Measurements from ENCODE around the gene IGHMBP2.

The IGHMBP2 gene

GRCh38 chr11:68890490-68891231 is 13.0 kb upstream of the IGHMBP2 start:
- DNase-seq = no peak

GRCh38 chr11:68891351-68891948 is 12.2 kb upstream of the IGHMBP2 start:
- DNase-seq = no peak

DNA sequence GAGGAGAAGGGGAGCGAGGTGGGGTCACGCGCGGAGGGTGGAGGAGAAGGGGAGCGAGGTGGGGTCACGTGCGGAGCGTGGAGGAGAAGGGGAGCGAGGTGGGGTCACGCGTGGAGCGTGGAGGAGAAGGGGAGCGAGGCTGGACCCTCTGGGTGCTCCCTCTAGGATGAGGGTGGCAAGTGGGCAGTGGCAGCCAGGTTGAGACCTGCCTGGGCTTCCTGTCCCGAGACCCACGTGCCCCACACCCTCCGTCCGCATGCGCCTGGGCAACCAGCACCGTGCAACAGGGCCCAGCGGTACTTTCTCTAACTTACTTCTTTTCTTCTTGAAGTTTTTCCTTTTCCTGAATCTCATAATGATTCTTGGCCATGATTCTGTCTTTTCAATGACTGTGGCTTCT is 11.1 kb upstream of the IGHMBP2 start:
- DNase-seq = no peak

DNA sequence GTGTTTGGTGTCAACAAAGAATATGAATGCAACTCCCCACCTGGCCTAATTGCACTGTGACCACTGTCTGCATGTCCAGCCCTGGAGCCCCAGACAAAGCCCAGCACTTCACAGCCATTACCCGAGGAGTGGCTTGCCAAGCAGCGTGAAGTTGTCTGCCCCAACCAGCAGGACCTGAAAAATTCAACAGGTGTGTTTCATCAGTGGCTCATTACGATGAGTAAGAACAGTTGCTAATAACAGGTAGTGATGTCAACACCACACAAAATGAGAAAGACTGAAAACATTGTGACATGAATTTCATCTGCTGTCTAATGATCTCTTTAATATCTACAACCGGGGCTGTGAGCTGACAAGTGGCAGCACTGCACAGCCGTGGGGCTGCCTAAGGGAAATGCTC is 10.4 kb upstream of the IGHMBP2 start:
- DNase-seq = no peak

DNA sequence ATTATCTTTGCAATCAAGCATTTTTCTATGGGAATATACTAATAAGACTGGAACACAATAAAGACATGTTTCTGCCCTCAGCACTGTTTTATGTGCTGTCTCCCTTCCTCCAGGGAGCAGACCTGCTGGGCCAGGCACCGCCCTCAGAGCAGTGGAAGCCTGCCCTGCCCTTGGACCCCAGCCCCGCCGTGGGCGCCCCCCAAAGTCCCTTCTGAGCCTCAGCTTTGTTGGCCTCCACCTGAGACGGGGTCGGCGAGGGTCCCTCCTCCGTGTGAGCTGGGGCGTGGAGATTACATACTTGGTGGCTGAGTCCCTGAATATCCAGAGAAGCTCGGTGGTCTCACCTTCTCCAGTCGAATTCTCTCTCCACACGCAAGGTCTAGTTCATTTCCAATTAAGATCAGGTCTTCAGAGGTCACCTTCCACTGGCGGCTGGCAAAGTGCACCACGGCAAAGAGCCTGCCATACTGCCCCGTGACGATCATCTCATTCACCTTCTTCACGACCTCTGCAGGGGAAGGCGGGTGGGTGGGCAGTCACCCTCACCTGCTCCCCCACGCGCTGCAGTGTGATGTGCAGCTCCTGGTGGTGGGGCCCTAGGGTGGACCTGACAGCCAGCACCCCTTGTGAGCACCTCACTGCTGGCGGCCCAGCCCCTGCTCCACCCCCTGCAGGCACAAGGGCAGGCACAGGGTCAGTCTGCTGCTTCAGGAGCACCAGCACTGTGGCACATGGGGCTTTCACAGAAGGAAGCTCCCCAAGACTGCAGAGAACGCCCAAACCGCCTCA is 7.3 kb upstream of the IGHMBP2 start:
- no peak for DNase-seq

DNA sequence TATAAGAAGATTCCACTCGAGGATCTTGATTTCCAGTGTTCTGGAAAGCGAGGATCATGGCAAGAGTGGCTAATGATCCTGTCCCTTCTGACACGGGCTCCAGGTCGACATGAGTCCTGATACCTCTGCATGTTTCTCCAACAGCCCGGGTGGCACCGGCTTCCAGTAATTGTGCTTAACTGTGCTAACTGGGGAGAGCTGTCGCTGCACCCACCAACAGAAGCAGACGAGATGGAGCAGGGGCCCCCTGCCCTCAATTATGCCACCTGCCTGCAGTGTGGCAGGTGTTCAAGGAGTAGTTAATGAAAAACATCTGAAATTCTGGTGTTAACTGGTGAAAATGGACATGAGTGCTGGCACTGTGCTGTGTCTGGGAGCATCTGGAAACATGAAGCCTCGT is 6.2 kb upstream of the IGHMBP2 start:
- no peak for DNase-seq

GRCh38 chr11:68900835-68901381 is 2.8 kb upstream of the IGHMBP2 start:
- DNase-seq = no peak

DNA sequence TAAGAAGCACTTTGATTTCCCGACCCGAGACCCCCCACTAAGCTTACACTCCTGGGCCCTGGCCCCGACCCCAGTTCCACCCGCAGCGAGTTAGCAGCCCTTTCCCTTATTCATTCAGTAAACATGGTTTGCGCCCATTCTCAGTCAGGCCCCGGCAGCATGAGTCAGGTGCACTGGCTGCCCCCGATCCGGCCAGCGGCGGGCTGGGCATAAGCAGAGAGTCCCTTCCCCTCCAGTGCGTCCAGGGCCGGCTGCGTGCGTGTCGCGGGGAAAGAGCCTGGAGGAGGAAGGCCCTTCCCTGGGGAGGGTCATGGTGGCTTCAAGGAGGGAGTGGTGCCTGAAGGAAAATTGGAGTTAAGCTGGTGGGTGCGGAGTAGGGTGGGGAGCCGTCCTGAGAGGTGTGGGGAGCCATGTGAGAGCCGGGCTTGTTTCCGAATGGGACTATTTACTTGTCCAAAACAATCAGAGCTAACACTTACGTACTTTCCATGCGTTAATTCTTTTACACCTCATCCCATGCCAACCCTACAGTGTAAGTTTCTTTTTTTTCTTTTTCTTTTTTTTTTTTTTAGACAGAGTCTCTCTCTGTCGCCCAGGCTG is 657 bp downstream of the IGHMBP2 start:
- peak; percentile 14 to 25 (median 18) for DNase-seq

- DNase-seq = no peak
Observed at GRCh38 chr11:68905421-68906360, 2.0 kb downstream of the IGHMBP2 start.

DNA sequence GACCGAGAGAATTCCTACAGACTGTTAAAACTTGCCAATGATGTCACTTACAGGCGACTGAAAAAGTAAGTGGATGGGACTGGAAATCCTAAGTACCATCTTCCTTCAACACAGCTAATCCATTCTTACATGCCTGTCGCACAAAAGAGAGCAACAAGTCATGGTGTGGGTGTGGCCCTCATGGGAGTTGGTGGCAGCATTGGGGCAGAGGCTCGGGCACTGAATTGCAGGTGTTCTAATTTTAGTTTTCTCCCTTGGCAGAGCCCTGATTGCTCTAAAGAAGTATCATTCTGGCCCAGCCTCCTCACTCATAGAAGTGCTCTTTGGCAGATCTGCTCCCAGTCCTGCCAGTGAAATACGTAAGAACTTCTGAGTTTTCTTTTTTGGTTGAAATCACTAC is 4.6 kb downstream of the IGHMBP2 start:
- no peak for DNase-seq

DNA sequence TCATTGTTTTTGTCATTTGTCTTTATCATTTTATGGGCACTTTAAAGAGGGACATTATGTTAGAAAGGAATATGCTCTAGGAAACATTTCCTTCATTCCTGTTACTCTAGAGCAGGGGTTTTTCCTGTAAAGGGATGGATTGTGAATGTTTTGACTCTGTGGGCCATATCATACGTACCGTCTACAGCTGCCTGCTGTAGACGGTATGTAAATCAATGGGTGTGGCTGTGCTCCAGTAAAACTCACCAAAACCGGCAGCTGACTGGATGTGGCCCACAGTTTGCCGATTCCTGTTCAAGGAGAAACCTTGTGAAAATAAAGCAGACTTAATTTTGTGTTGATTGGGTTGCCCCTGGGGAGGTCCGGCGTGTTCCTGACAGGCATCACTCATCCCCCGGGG is 7.3 kb downstream of the IGHMBP2 start:
- DNase-seq = no peak

DNA sequence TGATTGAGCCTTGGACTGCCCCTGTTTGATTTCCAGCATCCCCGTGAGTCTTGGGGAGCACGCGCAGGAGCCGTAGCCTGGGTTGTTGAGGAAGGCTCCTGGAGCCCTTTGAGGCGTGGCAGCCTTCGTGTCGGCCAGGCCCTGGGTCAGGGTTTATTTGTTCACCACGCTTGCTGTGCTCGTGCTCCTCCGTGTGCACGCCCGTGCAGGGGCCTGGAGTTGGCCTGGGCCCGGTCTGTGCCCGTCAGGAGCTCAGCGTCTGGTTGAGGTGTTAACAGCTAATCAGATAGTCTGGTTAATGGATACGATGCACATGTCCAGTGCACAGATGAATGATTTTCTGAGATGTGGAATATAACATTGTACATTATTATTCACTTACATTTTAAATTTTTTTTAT is 8.0 kb downstream of the IGHMBP2 start:
- DNase-seq = no peak

- DNase-seq = no peak
Observed at GRCh38 chr11:68912254-68912653, 8.6 kb downstream of the IGHMBP2 start.

GRCh38 chr11:68913188-68913587 is 9.5 kb downstream of the IGHMBP2 start:
- DNase-seq = no peak

- no peak for DNase-seq
Observed at GRCh38 chr11:68914761-68915160, 11.1 kb downstream of the IGHMBP2 start.

- no peak for DNase-seq
Observed at GRCh38 chr11:68916439-68916838, 12.7 kb downstream of the IGHMBP2 start.

GRCh38 chr11:68923614-68924013 is 19.9 kb downstream of the IGHMBP2 start:
- DNase-seq = no peak

DNA sequence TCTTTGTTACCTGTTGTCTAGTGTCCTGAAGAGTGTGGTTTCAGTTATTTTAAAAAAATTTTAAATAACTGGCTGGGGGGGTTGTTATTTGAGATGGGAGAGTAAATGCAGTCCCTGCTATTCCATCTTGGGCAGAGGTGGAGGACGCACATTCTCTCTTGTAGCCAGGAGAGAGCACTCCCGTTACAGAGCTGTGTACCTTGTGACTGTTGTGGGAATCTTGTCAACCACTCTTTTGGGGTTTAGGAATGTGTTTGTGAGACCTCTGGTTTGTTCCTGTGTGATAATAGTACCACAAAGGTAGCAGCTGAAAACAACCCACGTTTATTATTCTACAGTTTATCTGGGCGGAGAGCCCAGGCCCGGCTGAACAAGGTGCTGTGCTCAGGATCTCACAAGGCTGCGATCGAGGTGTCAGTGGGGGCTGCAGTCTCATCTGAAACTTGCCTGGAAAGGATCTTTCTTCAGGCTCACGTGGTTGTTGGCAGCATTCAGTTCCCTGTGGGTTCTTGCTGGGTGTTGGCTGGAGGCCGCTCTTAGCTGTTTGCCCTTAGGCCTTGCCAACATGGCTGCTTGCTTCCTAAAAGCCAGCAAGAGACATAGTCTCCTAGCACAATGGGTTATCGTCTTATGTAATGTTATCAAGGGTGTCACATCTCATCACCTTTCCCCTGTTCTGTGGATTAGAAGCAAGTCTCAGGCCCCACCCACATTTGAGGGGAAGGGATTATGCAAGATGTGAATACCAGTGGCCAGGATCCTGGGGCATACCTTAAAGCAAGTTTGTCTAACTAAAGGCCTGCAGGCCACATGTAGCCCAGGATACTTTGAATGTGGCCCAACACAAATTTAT is 20.6 kb downstream of the IGHMBP2 start:
- DNase-seq = no peak

DNA sequence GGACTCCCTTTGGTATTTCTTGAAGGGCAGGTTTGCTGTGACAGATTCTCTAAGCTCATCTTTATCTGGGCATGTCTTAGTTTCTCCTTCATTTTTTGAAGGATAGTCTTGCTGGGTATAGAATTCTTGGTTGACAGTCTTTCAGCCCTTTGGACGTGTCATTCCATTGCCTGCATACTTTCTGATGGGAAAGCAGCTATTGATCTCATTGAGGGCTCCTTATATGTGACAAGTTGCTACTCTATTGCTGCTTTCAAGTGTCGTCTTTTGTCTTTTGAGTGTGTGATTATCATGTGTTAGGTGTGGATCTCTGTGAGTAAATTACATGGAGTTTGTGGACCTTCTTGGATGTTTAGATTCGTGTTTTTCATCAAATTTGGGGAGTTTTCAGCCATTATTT is 21.9 kb downstream of the IGHMBP2 start:
- no peak for DNase-seq

GRCh38 chr11:68927280-68928135 is 23.8 kb downstream of the IGHMBP2 start:
- no peak for DNase-seq

Measured in activated naive CD4-positive, alpha-beta T cell (primary cell).